ENCODE data around the gene ABHD11. TPM values are rescaled to one million over a fixed set of nuclear protein-coding genes. Genes with fewer than 3 reads are reported as not detected.
"Not testable (repeated sequence)": the region's sequence is repeated elsewhere in the genome, so short reads cannot be mapped to it uniquely, and the experiment has no call there.

ABHD11 gene
- total RNA-seq, 4 donors from 2014 or later = 3.2 to 9.4 (median 7.6) TPM

DNA sequence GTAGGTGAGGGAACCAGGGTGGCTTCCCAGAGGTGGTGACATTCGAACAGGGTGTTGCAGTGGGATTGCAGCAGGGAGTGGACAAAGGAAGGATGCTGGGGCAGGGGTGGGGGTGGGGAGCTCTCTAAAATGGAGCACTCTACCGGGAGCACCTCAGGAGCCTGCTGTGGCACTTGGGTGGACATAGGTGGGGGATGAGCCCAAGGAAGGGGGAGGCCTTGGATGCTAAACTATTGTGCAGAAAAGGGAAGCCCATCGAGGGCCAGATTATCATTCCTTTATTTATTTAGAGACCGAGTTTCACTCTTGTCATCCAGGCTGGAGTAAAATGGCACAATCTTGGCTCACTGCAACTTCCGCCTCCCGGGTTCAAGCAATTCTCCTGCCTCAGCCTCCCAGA, 15.8 kb downstream of the ABHD11 start:
- peaks cover 10 to 27% of the 10 kb centered on the region in 2 donors for H3K4me1 ChIP-seq
- peaks cover 0 to 3% (median 0%) of the 10 kb centered on the region in 3 donors for H3K27me3 ChIP-seq
- no peaks in the 10 kb centered on the region for H3K9me3 ChIP-seq
- ATAC-seq = no peak
- no peak overlapping the region for H3K27ac ChIP-seq
- DNase-seq = no peak
- intact Hi-C loops (cut with DNase I; ENCODE audit: low total_unique reads) (no loop called here), in situ Hi-C loops (cut with MboI; ENCODE audit: low sequenced_read_pairs in 4 of 4) (loop anchor here in 1 of 4 donors (5.0 kb wide), 1 partner anchor 115 kb away; no protein-coding TSS in a partner anchor)
- H3K4me3 ChIP-seq = no peak overlapping the region
- no peaks in the 10 kb centered on the region for H3K36me3 ChIP-seq
- no peak for TF ChIP-seq POLR2A (IDR thresholded peaks at IDR 0.05)
- no peak for TF ChIP-seq CTCF (IDR thresholded peaks at IDR 0.05 in 4 of 5, conservative IDR thresholded peaks at IDR 0.05 in 1 of 5)

DNA sequence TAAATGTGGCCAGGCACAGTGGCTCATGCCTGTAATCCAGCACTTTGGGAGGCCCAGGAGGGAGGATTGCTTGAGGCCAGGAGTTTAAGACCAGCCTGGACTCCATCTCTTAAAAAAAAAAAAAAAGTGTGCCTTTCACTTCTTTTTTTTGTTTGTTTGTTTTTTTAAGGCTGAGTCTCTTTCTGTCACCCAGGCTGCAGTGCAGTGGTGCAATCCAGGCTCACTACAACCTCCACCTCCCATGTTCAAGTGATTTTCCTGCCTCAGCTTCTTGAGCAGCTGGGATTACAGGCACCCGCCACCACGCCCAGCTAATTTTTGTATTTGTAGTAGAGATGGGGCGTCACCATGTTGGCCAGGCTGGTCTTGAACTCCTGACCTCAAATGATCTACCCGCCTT, 16.4 kb downstream of the ABHD11 start:
- ATAC-seq; H3K4me3 ChIP-seq; H3K27me3 ChIP-seq; DNase-seq; H3K27ac ChIP-seq; H3K9me3 ChIP-seq; H3K36me3 ChIP-seq; intact Hi-C loops (cut with DNase I; ENCODE audit: low total_unique reads): not testable (repeated sequence)
- H3K4me1 ChIP-seq = peaks cover 10 to 28% of the 10 kb centered on the region in 2 donors
- in situ Hi-C loops (cut with MboI; ENCODE audit: low sequenced_read_pairs in 4 of 4) = loop anchor here in 1 of 4 donors (5.0 kb wide), 1 partner anchor 115 kb away; no protein-coding TSS in a partner anchor

GRCh38 chr7:73721377-73721817, 17.2 kb downstream of the ABHD11 start:
- Histone ChIP-seq H3K27ac (peak overlapping the region; percentile 48 to 77 (median 68)), H3K4me1 (peaks cover 10 to 28% of the 10 kb centered on the region in 2 donors), H3K4me3 (no peak overlapping the region), H3K9me3 (no peaks in the 10 kb centered on the region), H3K27me3 (no peaks in the 10 kb centered on the region), H3K36me3 (no peaks in the 10 kb centered on the region)
- DNase-seq = peak; percentile 64 to 91
- in situ Hi-C loops (cut with MboI; ENCODE audit: low sequenced_read_pairs in 4 of 4) (loop anchor here in 1 of 4 donors (5.0 kb wide), 1 partner anchor 114 kb away; no protein-coding TSS in a partner anchor), intact Hi-C loops (cut with DNase I; ENCODE audit: low total_unique reads) (loop anchor here (1.0 kb wide), 1 partner anchor 164 kb away; the partner anchor contains the start of gene BCL7B)
- no peak for TF ChIP-seq CTCF (IDR thresholded peaks at IDR 0.05 in 4 of 5, conservative IDR thresholded peaks at IDR 0.05 in 1 of 5)
- TF ChIP-seq POLR2A (IDR thresholded peaks at IDR 0.05) = no peak
- peak; percentile 67 to 75 for ATAC-seq

DNA sequence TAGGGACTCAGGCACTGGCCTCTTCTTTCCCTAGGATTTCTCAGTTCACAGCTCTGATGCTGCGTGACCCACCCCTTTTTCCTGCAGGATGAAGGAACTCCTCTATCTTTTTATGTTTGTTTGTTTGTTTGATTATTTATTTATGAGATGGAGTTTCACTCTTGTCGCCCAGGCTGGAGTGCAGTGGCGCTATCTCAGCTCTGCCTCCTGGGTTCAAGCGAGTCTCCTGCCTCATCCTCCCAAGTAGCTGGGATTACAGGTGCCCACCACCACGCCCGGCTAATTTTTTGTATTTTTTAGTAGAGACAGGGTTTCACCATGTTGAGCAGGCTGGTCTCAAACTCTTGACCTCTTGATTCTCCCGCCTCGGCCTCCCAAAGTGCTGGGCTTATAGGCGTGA, 18.2 kb downstream of the ABHD11 start:
- in situ Hi-C loops (cut with MboI; ENCODE audit: low sequenced_read_pairs in 4 of 4) = loop anchor here in 1 of 4 donors (5.0 kb wide), 1 partner anchor 113 kb away; no protein-coding TSS in a partner anchor
- DNase-seq; H3K36me3 ChIP-seq; H3K9me3 ChIP-seq; H3K4me3 ChIP-seq; H3K27me3 ChIP-seq; intact Hi-C loops (cut with DNase I; ENCODE audit: low total_unique reads); ATAC-seq: not testable (repeated sequence)
- Histone ChIP-seq H3K4me1 (peaks cover 10 to 28% of the 10 kb centered on the region in 2 donors), H3K27ac (peak overlapping the region in 1 of 4 donors; percentile 33)

GRCh38 chr7:73719806-73720169, 18.8 kb downstream of the ABHD11 start:
- H3K27me3 ChIP-seq = no peaks in the 10 kb centered on the region
- TF ChIP-seq CTCF (IDR thresholded peaks at IDR 0.05 in 4 of 5, conservative IDR thresholded peaks at IDR 0.05 in 1 of 5) (no peak), POLR2A (IDR thresholded peaks at IDR 0.05) (no peak)
- in situ Hi-C loops (cut with MboI; ENCODE audit: low sequenced_read_pairs in 4 of 4) = loop anchor here in 2 of 4 donors (5.0 to 10.0 kb wide), 2 partner anchors 105 to 112 kb away; no protein-coding TSS in a partner anchor
- no peaks in the 10 kb centered on the region for H3K36me3 ChIP-seq
- peak overlapping the region in 3 of 4 donors; percentile 33 to 50 (median 36) for H3K27ac ChIP-seq
- intact Hi-C loops (cut with DNase I; ENCODE audit: low total_unique reads) = loop anchor here (1.0 to 5.0 kb wide), 2 partner anchors 19 to 37 kb away; partner anchors contain the start of genes ABHD11, BUD23 and DNAJC30
- H3K9me3 ChIP-seq = no peaks in the 10 kb centered on the region
- peaks cover 10 to 28% of the 10 kb centered on the region in 2 donors for H3K4me1 ChIP-seq
- peak; percentile 11 to 13 for ATAC-seq
- no peak for DNase-seq
- peak overlapping the region; percentile 52 to 90 (median 62) for H3K4me3 ChIP-seq
